Measurements from ENCODE around the gene OASL.

DNA sequence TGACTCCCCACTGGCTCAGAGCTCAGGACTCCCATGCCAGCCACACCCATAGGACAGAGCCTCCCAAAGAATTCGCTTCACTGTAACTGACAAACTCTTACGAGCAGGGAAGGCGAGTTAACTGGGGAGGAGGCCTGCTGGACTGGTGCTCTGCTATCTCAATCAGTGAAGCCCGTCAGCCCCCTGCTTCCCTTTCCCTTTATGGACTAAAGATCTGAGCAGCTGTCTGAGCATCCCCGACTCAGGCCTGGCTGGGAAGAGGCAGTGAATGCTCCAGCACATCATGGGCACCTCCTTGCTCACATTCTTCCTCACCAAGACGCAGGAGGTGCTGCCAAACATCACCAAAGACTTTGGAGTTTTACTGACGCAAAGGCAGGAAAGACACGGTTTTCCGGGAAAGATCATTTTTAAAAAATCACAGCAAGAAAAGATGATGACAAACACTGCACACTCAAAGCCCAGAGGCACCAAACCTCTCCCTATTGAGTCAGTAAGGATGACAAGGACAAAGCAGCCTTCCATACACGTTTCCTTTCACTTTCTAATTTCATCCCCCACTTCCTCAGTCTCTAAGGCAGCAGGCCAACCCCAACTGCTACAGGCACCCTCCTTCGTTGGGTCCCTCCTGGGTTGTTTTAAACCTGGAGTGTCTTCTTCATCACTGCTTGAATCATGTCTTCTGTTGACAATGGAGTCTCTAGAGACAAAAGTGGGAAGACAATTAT lies 48.6 kb upstream of the OASL start:
- TF ChIP-seq, protein P1, sequence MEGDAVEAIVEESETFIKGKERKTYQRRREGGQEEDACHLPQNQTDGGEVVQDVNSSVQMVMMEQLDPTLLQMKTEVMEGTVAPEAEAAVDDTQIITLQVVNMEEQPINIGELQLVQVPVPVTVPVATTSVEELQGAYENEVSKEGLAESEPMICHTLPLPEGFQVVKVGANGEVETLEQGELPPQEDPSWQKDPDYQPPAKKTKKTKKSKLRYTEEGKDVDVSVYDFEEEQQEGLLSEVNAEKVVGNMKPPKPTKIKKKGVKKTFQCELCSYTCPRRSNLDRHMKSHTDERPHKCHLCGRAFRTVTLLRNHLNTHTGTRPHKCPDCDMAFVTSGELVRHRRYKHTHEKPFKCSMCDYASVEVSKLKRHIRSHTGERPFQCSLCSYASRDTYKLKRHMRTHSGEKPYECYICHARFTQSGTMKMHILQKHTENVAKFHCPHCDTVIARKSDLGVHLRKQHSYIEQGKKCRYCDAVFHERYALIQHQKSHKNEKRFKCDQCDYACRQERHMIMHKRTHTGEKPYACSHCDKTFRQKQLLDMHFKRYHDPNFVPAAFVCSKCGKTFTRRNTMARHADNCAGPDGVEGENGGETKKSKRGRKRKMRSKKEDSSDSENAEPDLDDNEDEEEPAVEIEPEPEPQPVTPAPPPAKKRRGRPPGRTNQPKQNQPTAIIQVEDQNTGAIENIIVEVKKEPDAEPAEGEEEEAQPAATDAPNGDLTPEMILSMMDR (IDR thresholded peaks at IDR 0.05): no peak
- no peak for TF ChIP-seq POLR2A (IDR thresholded peaks at IDR 0.05)

All from body of pancreas (tissue), 4 donors.